LNCAP (cell line): ENCODE data around the gene CAV2.

Source experiments
- TF ChIP-seq, protein P1 (sequence below): fragments of 450-650 bp; IDR thresholded peaks from 2 replicates; pipeline ENCODE4 v1.5.1; 2017; ENCODE audit warnings: mild to moderate bottlenecking

The CAV2 gene

DNA sequence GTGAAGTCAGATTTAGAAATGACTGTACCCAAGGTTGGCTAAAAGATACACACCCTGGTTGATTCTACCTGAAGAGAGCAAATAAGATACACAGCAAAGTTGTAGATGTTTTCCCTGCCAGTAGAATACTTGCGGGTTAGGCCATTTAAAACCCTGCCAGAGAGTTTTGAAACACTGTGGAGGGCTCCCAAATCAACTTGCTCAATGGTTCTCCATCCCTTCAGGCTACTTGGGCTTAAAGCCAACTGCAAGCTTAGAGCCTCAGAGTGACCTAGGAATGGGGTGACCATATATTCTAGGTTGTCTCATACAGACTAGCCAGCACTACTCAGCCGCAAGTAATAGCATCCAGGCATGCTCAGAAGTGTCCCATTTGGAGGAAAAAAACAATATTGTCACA, 35.3 kb downstream of the CAV2 start:
- TF ChIP-seq, protein P1, sequence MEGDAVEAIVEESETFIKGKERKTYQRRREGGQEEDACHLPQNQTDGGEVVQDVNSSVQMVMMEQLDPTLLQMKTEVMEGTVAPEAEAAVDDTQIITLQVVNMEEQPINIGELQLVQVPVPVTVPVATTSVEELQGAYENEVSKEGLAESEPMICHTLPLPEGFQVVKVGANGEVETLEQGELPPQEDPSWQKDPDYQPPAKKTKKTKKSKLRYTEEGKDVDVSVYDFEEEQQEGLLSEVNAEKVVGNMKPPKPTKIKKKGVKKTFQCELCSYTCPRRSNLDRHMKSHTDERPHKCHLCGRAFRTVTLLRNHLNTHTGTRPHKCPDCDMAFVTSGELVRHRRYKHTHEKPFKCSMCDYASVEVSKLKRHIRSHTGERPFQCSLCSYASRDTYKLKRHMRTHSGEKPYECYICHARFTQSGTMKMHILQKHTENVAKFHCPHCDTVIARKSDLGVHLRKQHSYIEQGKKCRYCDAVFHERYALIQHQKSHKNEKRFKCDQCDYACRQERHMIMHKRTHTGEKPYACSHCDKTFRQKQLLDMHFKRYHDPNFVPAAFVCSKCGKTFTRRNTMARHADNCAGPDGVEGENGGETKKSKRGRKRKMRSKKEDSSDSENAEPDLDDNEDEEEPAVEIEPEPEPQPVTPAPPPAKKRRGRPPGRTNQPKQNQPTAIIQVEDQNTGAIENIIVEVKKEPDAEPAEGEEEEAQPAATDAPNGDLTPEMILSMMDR, result no peak

DNA sequence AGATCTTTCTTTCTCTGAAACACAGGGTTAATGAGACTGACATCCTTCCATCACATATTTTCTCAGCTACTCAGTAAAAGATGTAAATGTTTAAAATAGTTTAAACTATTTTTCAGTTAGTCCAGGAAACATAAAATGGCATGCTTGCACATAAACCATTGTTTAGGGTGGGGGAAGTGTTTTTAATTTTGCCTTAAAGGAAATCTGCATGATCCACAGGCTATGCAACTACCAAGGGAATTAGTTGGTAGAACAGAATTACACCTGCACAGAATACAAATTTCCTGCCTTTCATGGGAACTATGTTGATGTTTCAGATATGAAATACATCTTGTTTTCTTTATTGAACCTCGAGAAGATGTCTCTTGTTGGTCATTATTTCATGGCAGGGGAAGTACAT, 35.9 kb downstream of the CAV2 start:
- TF ChIP-seq, protein P1, result no peak

DNA sequence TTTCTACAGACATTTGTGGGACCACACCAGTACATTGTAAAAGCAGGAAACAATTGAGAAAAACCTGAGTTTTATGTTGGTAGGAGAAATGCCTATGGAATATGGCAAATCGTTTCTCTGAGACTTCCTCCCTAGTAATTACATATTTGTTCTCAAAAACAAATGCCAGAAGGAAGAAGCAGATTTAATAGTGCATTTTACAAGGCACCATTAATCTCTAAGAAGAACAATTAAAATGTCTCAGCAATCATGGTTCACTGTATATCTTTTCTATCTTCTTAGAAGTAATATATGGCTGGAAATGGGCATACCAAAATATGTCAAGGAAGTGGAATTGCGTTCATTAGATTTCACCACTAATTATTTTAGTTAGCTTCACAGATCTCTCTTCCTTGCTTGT, 38.6 kb downstream of the CAV2 start:
- TF ChIP-seq, protein P1, result no peak

DNA sequence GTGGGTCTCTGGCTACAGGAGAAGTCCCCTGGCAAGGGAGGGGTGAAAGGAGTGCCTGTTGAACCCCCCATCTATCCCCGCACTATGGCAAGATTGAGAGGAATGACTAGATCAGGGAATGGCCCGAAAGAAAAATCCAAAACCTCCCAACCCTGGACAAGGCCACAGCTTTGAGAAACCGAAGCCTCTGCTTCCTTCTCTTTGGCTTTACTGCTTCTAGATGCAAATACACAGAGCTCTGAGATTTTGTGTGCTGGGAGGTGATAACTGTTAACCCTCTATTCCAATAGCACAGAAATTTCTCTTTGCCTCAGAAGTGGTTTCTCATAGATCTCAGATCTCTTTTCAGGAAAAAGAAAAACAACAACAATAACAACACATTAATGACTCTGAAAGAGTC, 40.3 kb downstream of the CAV2 start:
- TF ChIP-seq, protein P1, result no peak

DNA sequence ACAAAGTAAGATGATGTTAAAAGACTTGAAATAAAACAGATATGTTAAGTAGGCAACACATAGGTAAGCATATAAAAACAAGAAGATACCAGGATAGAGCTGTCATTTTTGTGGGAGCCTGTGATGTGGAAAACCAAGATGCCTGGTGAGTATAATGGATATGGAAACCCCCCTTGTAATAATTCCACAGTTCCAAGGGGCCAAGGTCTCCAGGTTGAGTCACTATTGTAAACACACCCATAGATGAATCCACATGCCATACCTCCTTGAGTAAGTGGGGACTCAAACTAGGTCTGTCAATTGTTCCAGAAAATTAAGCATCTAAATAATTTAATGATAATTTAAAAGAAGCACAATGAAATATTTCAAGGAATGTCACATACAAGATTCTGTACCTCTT, 41.2 kb downstream of the CAV2 start:
- TF ChIP-seq, protein P1, result no peak

DNA sequence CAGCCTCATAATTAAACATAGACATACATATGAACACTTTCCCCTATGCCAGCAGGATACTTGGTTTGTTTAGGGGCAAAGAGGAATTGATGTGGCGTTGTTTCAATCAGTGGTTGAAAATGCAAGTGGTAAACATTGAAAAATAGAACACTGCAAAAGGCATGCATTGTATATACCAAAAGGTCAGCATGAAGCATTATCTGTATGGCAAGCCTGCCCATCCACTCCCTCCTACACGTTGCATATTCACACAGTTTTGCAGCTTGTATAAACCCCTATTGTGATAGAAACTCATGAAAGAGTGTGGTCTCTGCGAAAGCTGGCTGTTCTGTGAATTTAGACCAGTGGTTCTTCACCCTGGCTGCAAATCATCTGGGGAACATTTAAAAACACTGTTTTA, 42.4 kb downstream of the CAV2 start:
- TF ChIP-seq, protein P1, result no peak

DNA sequence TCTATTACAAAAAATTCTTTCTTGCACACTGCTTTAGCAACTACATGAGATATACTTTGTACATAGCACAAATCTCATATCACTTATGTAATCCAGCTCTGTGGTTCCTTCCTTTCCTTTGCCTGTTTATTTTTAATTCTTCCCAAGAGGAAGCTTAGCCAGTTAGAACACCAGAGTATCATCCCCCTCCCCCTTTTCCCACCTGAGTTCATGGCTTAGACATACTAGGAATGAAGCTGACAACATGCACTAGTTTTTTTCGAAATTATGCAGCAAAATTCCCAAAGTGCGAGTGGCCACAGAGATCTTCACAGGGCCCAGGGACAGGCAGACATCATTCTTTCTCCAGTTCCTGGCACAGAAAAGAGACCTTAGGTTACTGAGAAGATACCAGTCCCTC, 43.1 kb downstream of the CAV2 start:
- TF ChIP-seq, protein P1, result no peak

DNA sequence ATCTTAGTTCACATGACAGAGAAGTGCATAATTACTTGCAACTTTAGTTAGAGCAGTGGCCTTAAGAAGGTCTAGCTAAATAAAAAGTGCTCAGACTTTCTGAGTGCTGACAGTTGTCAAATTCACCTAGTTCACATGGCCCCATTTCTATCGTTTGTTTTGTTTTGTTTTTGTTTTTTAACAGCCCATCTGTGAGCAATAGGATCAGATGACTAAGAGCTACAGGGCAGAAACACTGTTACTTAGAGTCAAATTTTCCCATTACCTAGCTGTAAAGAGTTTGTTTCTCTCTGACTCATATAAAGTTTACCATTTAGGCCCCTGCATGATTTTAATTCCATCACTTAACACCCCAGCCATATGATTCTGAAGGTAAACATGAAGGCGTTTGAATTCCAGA, 44.1 kb downstream of the CAV2 start:
- TF ChIP-seq, protein P1, result no peak
